Measurements from ENCODE around the gene ABTB1.

- no peak for TF ChIP-seq CTCF (conservative IDR thresholded peaks at IDR 0.05; ENCODE audit: low read length)
- TF ChIP-seq EZH2phosphoT487 (IDR thresholded peaks at IDR 0.05; ENCODE audit: borderline replicate concordance): no peak
Observed at GRCh38 chr3:127712881-127713771, 40.4 kb downstream of the ABTB1 start.
